ENCODE results near the gene SLC43A2. TPM values are rescaled to one million over a fixed set of nuclear protein-coding genes. Genes with fewer than 3 reads are reported as not detected.
A peak's percentile ranks its signal among the peaks of the same experiment; 100 is the strongest.

The SLC43A2 gene
- total RNA-seq, 3 donors from 2014 or later (not counting 1 experiment from before 2014, with no cell fraction given): 24.5 to 36.0 (median 30.3) TPM

DNA sequence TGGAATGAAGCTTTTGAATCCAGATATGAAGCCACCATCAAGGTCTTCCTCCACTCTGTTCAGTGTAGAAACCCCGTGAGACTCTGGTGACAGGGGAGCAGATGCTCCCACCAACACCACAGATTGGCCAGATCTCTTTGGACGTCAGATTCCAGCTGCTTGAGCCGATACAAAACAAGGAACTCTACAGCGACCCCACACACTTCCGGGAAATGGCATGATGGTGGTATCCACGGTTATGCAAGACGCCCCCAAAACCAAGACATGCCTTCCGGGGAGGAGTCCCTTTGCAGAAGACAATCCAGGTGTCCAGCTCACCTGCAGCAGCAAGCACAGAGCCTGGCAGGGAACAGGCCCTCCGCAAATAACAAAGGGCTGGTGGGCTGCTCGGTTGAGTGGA lies 46.3 kb downstream of the SLC43A2 start:
- no peak for ATAC-seq
- Mint-ChIP-seq H3K36me3 (no peaks in the 10 kb centered on the region), H3K4me1 (peaks cover 1 to 6% of the 10 kb centered on the region in 2 donors), H3K27ac (no peak overlapping the region), H3K4me3 (no peak overlapping the region), H3K27me3 (ENCODE audit: low read depth in 2 of 2) (no peaks in the 10 kb centered on the region), H3K9me3 (no peaks in the 10 kb centered on the region)
- Histone ChIP-seq H3K4me1 (ENCODE audit: control insufficient read depth, insufficient read depth, low read length) (peaks cover 13% of the 10 kb centered on the region), H3K27me3 (ENCODE audit: control insufficient read depth, insufficient read depth, low read length) (no peaks in the 10 kb centered on the region), H3K27ac (ENCODE audit: low read length) (no peak overlapping the region), H3K9me3 (ENCODE audit: control insufficient read depth, insufficient read depth, low read length) (no peaks in the 10 kb centered on the region), H3K4me3 (ENCODE audit: low read length) (no peak overlapping the region), H3K36me3 (ENCODE audit: control insufficient read depth, insufficient read depth, low read length) (no peaks in the 10 kb centered on the region)
- DNase-seq: no peak
- intact Hi-C loops (cut with micrococcal nuclease): no loop called here
- WGBS (ENCODE audit: insufficient coverage): 89% methylated on average over 10 of the region's 10 CpGs
- TF ChIP-seq, protein P1, sequence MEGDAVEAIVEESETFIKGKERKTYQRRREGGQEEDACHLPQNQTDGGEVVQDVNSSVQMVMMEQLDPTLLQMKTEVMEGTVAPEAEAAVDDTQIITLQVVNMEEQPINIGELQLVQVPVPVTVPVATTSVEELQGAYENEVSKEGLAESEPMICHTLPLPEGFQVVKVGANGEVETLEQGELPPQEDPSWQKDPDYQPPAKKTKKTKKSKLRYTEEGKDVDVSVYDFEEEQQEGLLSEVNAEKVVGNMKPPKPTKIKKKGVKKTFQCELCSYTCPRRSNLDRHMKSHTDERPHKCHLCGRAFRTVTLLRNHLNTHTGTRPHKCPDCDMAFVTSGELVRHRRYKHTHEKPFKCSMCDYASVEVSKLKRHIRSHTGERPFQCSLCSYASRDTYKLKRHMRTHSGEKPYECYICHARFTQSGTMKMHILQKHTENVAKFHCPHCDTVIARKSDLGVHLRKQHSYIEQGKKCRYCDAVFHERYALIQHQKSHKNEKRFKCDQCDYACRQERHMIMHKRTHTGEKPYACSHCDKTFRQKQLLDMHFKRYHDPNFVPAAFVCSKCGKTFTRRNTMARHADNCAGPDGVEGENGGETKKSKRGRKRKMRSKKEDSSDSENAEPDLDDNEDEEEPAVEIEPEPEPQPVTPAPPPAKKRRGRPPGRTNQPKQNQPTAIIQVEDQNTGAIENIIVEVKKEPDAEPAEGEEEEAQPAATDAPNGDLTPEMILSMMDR (IDR thresholded peaks at IDR 0.05): no peak

DNA sequence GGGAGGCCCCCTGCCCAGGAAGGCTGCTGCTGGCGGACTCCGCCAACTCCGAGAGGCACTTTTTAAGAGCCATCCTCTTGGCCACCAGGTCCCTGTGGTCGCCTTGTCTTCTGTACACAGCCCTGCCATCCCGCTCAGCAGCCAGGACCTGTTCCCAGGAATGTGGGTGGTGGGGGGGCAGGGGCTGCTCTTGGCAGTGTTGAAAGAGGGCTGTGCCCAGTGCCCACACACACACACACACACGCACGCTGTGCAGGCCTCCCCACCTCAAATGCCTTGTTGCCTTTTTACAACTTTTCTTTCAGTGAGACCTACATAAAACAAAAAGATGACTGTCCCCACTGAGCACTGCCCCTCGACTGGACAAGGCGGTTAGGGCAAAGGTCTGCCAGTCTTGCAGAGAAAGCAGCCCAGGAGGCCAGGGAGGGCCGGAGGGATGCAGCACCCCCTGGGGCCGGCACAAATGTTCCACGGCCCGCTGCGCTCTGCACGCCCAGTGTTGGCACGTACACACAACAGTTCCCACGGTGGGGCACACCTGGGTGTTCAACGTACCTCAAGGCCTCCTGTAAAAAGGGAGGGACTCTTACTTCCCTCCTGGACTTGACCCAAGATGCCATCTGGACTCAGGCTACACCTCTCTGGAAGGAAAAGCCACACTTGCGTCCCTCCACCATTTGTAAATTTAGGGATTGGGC lies 47.5 kb downstream of the SLC43A2 start:
- Histone ChIP-seq H3K36me3 (ENCODE audit: control insufficient read depth, insufficient read depth, low read length) (no peaks in the 10 kb centered on the region), H3K27ac (ENCODE audit: low read length) (no peak overlapping the region), H3K9me3 (ENCODE audit: control insufficient read depth, insufficient read depth, low read length) (no peaks in the 10 kb centered on the region), H3K4me3 (ENCODE audit: low read length) (no peak overlapping the region), H3K27me3 (ENCODE audit: control insufficient read depth, insufficient read depth, low read length) (no peaks in the 10 kb centered on the region), H3K4me1 (ENCODE audit: control insufficient read depth, insufficient read depth, low read length) (peaks cover 20% of the 10 kb centered on the region)
- intact Hi-C loops (cut with micrococcal nuclease): no loop called here
- WGBS (ENCODE audit: insufficient coverage): 83% methylated on average over 19 of the region's 19 CpGs
- Mint-ChIP-seq H3K4me1 (peaks cover 6% of the 10 kb centered on the region in 2 donors), H3K27ac (no peak overlapping the region), H3K36me3 (no peaks in the 10 kb centered on the region), H3K4me3 (no peak overlapping the region), H3K9me3 (no peaks in the 10 kb centered on the region), H3K27me3 (ENCODE audit: low read depth in 2 of 2) (no peaks in the 10 kb centered on the region)
- TF ChIP-seq, protein P1 (IDR thresholded peaks at IDR 0.05): no peak
- ATAC-seq: no peak
- no peak for DNase-seq

DNA sequence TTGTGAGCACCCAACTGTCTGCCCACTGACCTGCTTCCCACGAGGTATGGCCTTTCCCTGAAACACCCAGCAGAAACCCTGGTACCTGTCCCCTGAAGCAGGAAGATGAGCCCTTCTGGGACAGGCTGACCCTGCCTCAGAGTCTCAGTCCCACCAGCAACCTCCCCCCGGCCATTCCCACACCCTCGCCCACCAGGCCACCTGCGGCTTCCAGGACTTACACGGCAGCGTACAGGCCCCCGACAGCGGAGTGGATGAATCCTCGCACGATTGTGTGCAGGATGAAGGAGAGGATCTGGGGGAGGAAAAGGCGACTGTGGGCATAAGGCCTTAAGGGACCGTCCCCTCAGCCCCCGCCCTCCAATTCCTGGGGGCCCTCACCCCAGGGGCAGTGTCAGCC lies 50.6 kb downstream of the SLC43A2 start:
- ATAC-seq: no peak
- H3K27ac Mint-ChIP-seq: peak overlapping the region in 1 of 2 donors; percentile 89
- Histone ChIP-seq H3K27ac (ENCODE audit: low read length) (peak overlapping the region; percentile 47), H3K36me3 (ENCODE audit: control insufficient read depth, insufficient read depth, low read length) (no peaks in the 10 kb centered on the region), H3K4me1 (ENCODE audit: control insufficient read depth, insufficient read depth, low read length) (peaks cover 28% of the 10 kb centered on the region), H3K9me3 (ENCODE audit: control insufficient read depth, insufficient read depth, low read length) (no peaks in the 10 kb centered on the region), H3K4me3 (ENCODE audit: low read length) (no peak overlapping the region), H3K27me3 (ENCODE audit: control insufficient read depth, insufficient read depth, low read length) (no peaks in the 10 kb centered on the region)
- no peaks in the 10 kb centered on the region for H3K36me3 Mint-ChIP-seq
- intact Hi-C loops (cut with micrococcal nuclease): no loop called here
- TF ChIP-seq, protein P1 (IDR thresholded peaks at IDR 0.05): no peak
- H3K9me3 Mint-ChIP-seq: no peaks in the 10 kb centered on the region
- no peak for DNase-seq
- WGBS (ENCODE audit: insufficient coverage): 94% methylated on average over 13 of the region's 13 CpGs
- peaks cover 6% of the 10 kb centered on the region in 2 donors for H3K4me1 Mint-ChIP-seq
- H3K27me3 Mint-ChIP-seq (ENCODE audit: low read depth in 2 of 2): no peaks in the 10 kb centered on the region
- H3K4me3 Mint-ChIP-seq: no peak overlapping the region

DNA sequence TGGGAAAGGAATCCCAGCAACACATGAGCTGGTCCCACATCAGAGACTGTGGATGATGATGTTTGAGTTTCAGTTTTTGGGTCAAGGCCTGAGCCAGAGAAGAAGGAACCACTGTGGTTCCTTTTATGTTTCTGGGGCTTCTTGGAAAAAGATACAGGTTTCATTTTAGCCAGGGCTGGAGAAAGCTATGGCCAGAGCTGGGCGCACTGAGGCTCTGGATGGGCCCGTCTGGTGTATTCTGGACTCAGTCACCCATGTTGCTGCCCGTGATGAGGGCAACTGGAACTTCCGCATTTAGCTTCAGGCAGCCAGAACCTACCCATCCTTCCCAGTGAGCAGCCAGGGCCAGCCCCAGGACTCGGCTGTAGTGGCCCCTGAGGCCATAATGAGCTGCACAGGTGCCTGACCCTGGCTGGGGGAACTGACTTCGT lies 51.0 kb downstream of the SLC43A2 start:
- no peaks in the 10 kb centered on the region for H3K9me3 Mint-ChIP-seq
- H3K27me3 ChIP-seq (ENCODE audit: control insufficient read depth, insufficient read depth, low read length): no peaks in the 10 kb centered on the region
- H3K27ac Mint-ChIP-seq: peak overlapping the region; percentile 45 to 89
- H3K4me3 Mint-ChIP-seq: no peak overlapping the region
- H3K36me3 ChIP-seq (ENCODE audit: control insufficient read depth, insufficient read depth, low read length): no peaks in the 10 kb centered on the region
- no peaks in the 10 kb centered on the region for H3K27me3 Mint-ChIP-seq (ENCODE audit: low read depth in 2 of 2)
- peak overlapping the region; percentile 47 for H3K27ac ChIP-seq (ENCODE audit: low read length)
- H3K4me3 ChIP-seq (ENCODE audit: low read length): no peak overlapping the region
- H3K36me3 Mint-ChIP-seq: no peaks in the 10 kb centered on the region
- no peak for DNase-seq
- ATAC-seq: peak in 1 of 3 donors; percentile 43
- TF ChIP-seq, protein P1 (IDR thresholded peaks at IDR 0.05): no peak
- H3K9me3 ChIP-seq (ENCODE audit: control insufficient read depth, insufficient read depth, low read length): no peaks in the 10 kb centered on the region
- WGBS (ENCODE audit: insufficient coverage): 59% methylated on average over 6 of the region's 6 CpGs
- intact Hi-C loops (cut with micrococcal nuclease): no loop called here
- peaks cover 6% of the 10 kb centered on the region in 2 donors for H3K4me1 Mint-ChIP-seq
- H3K4me1 ChIP-seq (ENCODE audit: control insufficient read depth, insufficient read depth, low read length): peaks cover 28% of the 10 kb centered on the region
